ENCODE results near the gene COL16A1. TPM values are rescaled to one million over a fixed set of nuclear protein-coding genes. Genes with fewer than 3 reads are reported as not detected.

Gene COL16A1
- total RNA-seq, 1 donor from 2014 or later = 0.22 TPM

- Histone ChIP-seq H3K4me3 (no peak overlapping the region), H3K4me1 (no peaks in the 10 kb centered on the region), H3K27ac (no peak overlapping the region), H3K9ac (no peak overlapping the region), H3K36me3 (no peaks in the 10 kb centered on the region), H4K20me1 (ENCODE audit: low read depth) (no peaks in the 10 kb centered on the region), H3K4me2 (no peak overlapping the region), H2AFZ (replicated peaks) (no peak overlapping the region), H3K9me3 (ENCODE audit: low read depth) (no peaks in the 10 kb centered on the region), H3F3A (ENCODE audit: low read depth) (no peaks in the 10 kb centered on the region), H3K27me3 (no peaks in the 10 kb centered on the region), H3K79me2 (ENCODE audit: low read depth) (no peaks in the 10 kb centered on the region)
- Mint-ChIP-seq H3K4me1 (peaks cover 20% of the 10 kb centered on the region), H3K9me3 (no peaks in the 10 kb centered on the region), H3K27ac (peak overlapping the region; percentile 50), H3K4me3 (no peak overlapping the region), H3K36me3 (no peaks in the 10 kb centered on the region), H3K27me3 (ENCODE audit: insufficient read depth, low read depth) (peaks cover 12% of the 10 kb centered on the region)
- no peak for TF ChIP-seq EZH2phosphoT487 (IDR thresholded peaks at IDR 0.05)
- no peak for TF ChIP-seq EZH2 (IDR thresholded peaks at IDR 0.05)
- no peak for TF ChIP-seq CTCF (IDR thresholded peaks at IDR 0.05)
- no peak for DNase-seq (ENCODE audit: low spot score)
These were observed 42.0 kb downstream of the COL16A1 start for GRCh38 chr1:31661856-31662255.

GRCh38 chr1:31660871-31661455 is 42.9 kb downstream of the COL16A1 start:
- Histone ChIP-seq H3K4me1 (no peaks in the 10 kb centered on the region), H3K79me2 (ENCODE audit: low read depth) (no peaks in the 10 kb centered on the region), H4K20me1 (ENCODE audit: low read depth) (no peaks in the 10 kb centered on the region), H3K36me3 (no peaks in the 10 kb centered on the region), H3K9ac (no peak overlapping the region), H3K4me3 (no peak overlapping the region), H3K27me3 (no peaks in the 10 kb centered on the region), H2AFZ (replicated peaks) (no peak overlapping the region), H3K27ac (no peak overlapping the region), H3F3A (ENCODE audit: low read depth) (no peaks in the 10 kb centered on the region), H3K4me2 (no peak overlapping the region), H3K9me3 (ENCODE audit: low read depth) (no peaks in the 10 kb centered on the region)
- H3K4me3 Mint-ChIP-seq = no peak overlapping the region
- no peak for DNase-seq (ENCODE audit: low spot score)
- no peaks in the 10 kb centered on the region for H3K9me3 Mint-ChIP-seq
- no peak overlapping the region for H3K27ac Mint-ChIP-seq
- H3K4me1 Mint-ChIP-seq = peaks cover 14% of the 10 kb centered on the region
- TF ChIP-seq CTCF (IDR thresholded peaks at IDR 0.05) (no peak), EZH2phosphoT487 (IDR thresholded peaks at IDR 0.05) (no peak)
- peaks cover 15% of the 10 kb centered on the region for H3K27me3 Mint-ChIP-seq (ENCODE audit: insufficient read depth, low read depth)
- no peaks in the 10 kb centered on the region for H3K36me3 Mint-ChIP-seq

GRCh38 chr1:31659889-31660288 is 43.9 kb downstream of the COL16A1 start:
- Histone ChIP-seq H3K4me1 (no peaks in the 10 kb centered on the region), H3K9ac (no peak overlapping the region), H3K4me2 (no peak overlapping the region), H3K27me3 (no peaks in the 10 kb centered on the region), H3K9me3 (ENCODE audit: low read depth) (no peaks in the 10 kb centered on the region), H3F3A (ENCODE audit: low read depth) (no peaks in the 10 kb centered on the region), H3K27ac (no peak overlapping the region), H2AFZ (replicated peaks) (no peak overlapping the region), H4K20me1 (ENCODE audit: low read depth) (no peaks in the 10 kb centered on the region), H3K4me3 (no peak overlapping the region), H3K36me3 (no peaks in the 10 kb centered on the region), H3K79me2 (ENCODE audit: low read depth) (no peaks in the 10 kb centered on the region)
- DNase-seq (ENCODE audit: low spot score) = no peak
- Mint-ChIP-seq H3K36me3 (no peaks in the 10 kb centered on the region), H3K9me3 (no peaks in the 10 kb centered on the region), H3K27ac (peak overlapping the region; percentile 42), H3K4me1 (peaks cover 9% of the 10 kb centered on the region), H3K4me3 (no peak overlapping the region), H3K27me3 (ENCODE audit: insufficient read depth, low read depth) (peaks cover 17% of the 10 kb centered on the region)
- TF ChIP-seq EZH2 (IDR thresholded peaks at IDR 0.05) = no peak
- no peak for TF ChIP-seq EZH2phosphoT487 (IDR thresholded peaks at IDR 0.05)
- TF ChIP-seq CTCF (IDR thresholded peaks at IDR 0.05) = no peak
